ENCODE measurements around the gene MAB21L4. TPM values are rescaled to one million over a fixed set of nuclear protein-coding genes. Genes with fewer than 3 reads are reported as not detected.
"Not testable (repeated sequence)": the region's sequence is repeated elsewhere in the genome, so short reads cannot be mapped to it uniquely, and the experiment has no call there.

The MAB21L4 gene
- polyA plus RNA-seq, 1 donor from 2014 or later: not detected

DNA sequence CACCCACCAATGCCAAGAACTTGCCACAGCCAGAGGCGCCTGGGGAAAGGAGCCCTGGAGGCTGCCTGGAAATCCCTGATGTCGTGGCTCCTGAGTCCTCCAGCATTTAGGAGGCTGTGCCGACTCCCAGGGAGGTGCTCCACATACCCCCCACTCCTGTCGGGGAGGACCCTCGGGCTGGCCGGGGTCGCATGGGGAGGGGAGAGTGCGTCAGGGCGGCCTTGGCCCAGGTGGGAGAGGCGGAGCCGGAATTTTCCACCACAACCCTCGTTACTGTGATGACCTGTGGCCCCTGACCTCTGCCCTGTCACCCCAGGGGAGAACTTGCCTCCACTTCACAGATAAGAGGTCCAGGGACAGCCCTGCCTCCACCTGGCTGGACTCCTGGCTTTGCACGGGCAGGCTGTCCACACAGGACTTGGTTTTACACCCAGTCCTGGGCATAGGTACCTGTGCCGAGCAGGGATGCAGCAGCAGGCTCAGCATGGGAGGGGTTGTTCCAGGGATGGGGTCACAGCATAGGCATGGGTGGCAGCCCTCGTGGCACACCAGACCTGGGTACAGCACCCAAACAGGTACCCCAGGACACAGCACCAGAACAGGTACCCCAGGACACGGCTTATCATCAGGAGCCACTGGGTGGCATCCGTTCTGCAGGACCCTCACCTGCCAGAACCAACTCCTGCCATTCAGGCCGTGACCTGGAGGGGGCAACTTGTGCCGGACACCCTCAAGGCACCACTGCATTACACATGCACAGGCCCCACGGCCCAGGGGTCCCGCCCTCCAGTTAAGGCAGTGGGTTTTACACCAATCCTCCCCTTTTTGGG, 39.6 kb downstream of the MAB21L4 start:
- peaks cover 9% of the 10 kb centered on the region for H3K27me3 Mint-ChIP-seq
- H3K9me3 Mint-ChIP-seq: peaks cover 0 to 5% (median 1%) of the 10 kb centered on the region in 3 donors
- H3K4me1 Mint-ChIP-seq: peaks cover 0 to 2% (median 0%) of the 10 kb centered on the region in 3 donors
- no peaks in the 10 kb centered on the region for H3K36me3 Mint-ChIP-seq
- H3K27ac Mint-ChIP-seq: no peak overlapping the region
- no peak overlapping the region for H3K4me3 Mint-ChIP-seq

- H3K27ac Mint-ChIP-seq: no peak overlapping the region
- peaks cover 9% of the 10 kb centered on the region for H3K27me3 Mint-ChIP-seq
- no peak overlapping the region for H3K4me3 Mint-ChIP-seq
- H3K9me3 Mint-ChIP-seq: peaks cover 0 to 5% (median 1%) of the 10 kb centered on the region in 3 donors
- peaks cover 0 to 2% (median 0%) of the 10 kb centered on the region in 3 donors for H3K4me1 Mint-ChIP-seq
- H3K36me3 Mint-ChIP-seq: no peaks in the 10 kb centered on the region
Measured at GRCh38 chr2:240855670-240856069, 40.3 kb downstream of the MAB21L4 start.

DNA sequence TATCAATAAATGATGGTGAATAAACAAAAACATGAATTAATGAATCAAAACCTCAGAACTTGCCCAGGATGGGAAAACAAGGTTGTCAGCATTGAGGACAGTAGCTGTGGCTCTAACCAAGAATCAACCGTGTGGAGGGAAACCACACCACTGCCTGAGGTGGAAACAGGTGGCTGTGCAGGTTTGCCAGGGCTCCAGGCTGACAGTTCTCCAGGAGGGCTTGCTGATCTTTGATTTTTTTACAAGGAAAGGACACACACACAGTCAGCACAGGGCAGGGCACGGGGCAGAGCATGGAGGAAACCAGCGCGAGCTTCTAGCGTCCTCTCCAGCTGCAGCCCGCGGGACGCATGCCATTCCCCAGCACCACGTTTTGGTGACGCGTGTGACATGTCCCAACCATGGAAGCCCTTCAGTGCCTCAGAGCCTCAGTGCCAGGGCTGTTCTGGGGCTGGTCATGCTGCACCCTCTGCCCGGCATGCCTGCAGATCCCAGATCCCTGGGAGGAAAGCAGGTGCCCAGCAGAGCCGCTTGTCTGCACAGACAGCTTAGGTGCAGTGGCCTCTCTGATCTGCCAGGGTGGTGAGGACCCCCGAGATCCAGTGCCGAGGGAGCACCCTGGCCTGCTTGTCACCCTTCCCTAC, 43.2 kb downstream of the MAB21L4 start:
- no peaks in the 10 kb centered on the region for H3K36me3 Mint-ChIP-seq
- H3K9me3 Mint-ChIP-seq: peaks cover 0 to 5% (median 1%) of the 10 kb centered on the region in 3 donors
- no peak overlapping the region for H3K27ac Mint-ChIP-seq

GRCh38 chr2:240851078-240851991, 44.6 kb downstream of the MAB21L4 start:
- H3K36me3 Mint-ChIP-seq: no peaks in the 10 kb centered on the region
- H3K27me3 Mint-ChIP-seq: peaks cover 2% of the 10 kb centered on the region
- H3K27ac Mint-ChIP-seq: peak overlapping the region in 1 of 3 donors; percentile 16
- H3K4me3 Mint-ChIP-seq: no peak overlapping the region
- H3K4me1 Mint-ChIP-seq: peaks cover 0 to 2% (median 0%) of the 10 kb centered on the region in 3 donors
- H3K9me3 Mint-ChIP-seq: peaks cover 0 to 5% (median 1%) of the 10 kb centered on the region in 3 donors

More for the DNA sequence above, 43.2 kb downstream of the MAB21L4 start:
- peaks cover 0 to 2% (median 0%) of the 10 kb centered on the region in 3 donors for H3K4me1 Mint-ChIP-seq
- no peak overlapping the region for H3K4me3 Mint-ChIP-seq
- peaks cover 5% of the 10 kb centered on the region for H3K27me3 Mint-ChIP-seq

DNA sequence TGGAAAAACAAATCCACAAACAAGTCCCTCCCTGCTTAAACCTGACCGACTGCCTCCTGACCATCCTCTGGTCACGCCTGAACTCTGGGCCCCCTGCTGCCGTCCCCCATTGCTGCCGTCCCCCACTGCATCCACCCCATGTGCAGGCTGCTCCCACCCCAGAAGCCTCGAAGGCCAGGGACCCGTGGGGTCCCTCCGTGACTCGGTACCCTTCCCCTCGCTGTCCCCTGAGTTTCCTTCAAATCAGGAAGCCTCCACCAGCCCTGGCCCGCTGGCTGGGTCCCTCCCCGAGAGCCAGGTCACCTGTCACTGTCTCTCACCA, 45.2 kb downstream of the MAB21L4 start:
- Mint-ChIP-seq H3K27me3 (peaks cover 2% of the 10 kb centered on the region), H3K27ac (no peak overlapping the region), H3K9me3 (peaks cover 0 to 5% (median 1%) of the 10 kb centered on the region in 3 donors), H3K4me3 (no peak overlapping the region), H3K4me1 (peaks cover 0 to 2% (median 0%) of the 10 kb centered on the region in 3 donors), H3K36me3 (no peaks in the 10 kb centered on the region)

- peaks cover 0 to 5% (median 3%) of the 10 kb centered on the region in 3 donors for H3K9me3 Mint-ChIP-seq
- H3K4me1 Mint-ChIP-seq: peaks cover 0 to 2% (median 0%) of the 10 kb centered on the region in 3 donors
- H3K27me3 Mint-ChIP-seq: peaks cover 2% of the 10 kb centered on the region
- H3K4me3 Mint-ChIP-seq: no peak overlapping the region
- H3K27ac Mint-ChIP-seq: no peak overlapping the region
- peaks cover 2% of the 10 kb centered on the region for H3K36me3 Mint-ChIP-seq
Measured at GRCh38 chr2:240850026-240850425, 45.9 kb downstream of the MAB21L4 start.

GRCh38 chr2:240848900-240849680, 46.9 kb downstream of the MAB21L4 start:
- peaks cover 6% of the 10 kb centered on the region for H3K36me3 Mint-ChIP-seq
- H3K4me3 Mint-ChIP-seq: no peak overlapping the region
- peaks cover 0 to under 1% (median 0%) of the 10 kb centered on the region in 3 donors for H3K4me1 Mint-ChIP-seq
- peaks cover 2% of the 10 kb centered on the region for H3K27me3 Mint-ChIP-seq
- peaks cover 0 to 3% (median 0%) of the 10 kb centered on the region in 3 donors for H3K9me3 Mint-ChIP-seq
- H3K27ac Mint-ChIP-seq: no peak overlapping the region

GRCh38 chr2:240847817-240848216, 48.1 kb downstream of the MAB21L4 start:
- peaks cover 2% of the 10 kb centered on the region for H3K27me3 Mint-ChIP-seq
- H3K27ac Mint-ChIP-seq: no peak overlapping the region
- no peak overlapping the region for H3K4me3 Mint-ChIP-seq
- peaks cover 6% of the 10 kb centered on the region for H3K36me3 Mint-ChIP-seq
- H3K9me3 Mint-ChIP-seq: peaks cover 0 to 3% (median 0%) of the 10 kb centered on the region in 3 donors
- H3K4me1 Mint-ChIP-seq: no peaks in the 10 kb centered on the region

DNA sequence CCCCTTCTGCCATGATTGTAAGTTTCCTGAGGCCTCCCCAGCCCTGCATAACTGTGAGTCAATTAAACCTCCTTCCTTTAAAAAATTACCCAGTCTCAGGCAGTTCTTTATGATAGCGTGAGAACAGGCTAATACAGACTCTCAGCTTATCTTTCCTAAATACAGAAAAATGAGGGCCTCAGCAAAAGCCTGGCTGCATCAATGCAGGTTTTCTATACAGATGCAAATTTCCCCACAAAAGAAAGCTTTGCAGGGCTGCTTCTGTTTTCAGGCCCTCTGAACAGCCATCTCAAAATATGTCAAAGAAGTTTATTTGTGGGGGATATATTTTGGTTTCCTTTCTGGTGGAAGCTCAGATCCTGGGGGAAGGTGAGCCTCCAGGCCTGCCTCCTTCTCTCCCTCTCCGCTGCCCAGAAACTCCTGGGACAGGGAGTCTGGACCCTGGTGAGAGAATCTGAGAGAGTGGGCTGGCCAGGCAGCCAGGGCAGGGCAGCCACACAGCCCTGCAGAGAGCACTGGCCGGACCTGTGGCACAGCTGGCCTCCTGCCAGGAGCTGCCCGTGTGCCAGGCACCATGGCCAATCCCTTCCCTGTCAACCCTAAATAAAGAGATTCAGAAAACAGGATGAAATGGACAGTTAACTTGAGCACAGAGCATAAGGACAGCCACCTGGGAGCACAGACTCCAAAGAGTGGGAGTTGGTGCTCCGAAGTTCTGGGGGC, 48.9 kb downstream of the MAB21L4 start:
- Mint-ChIP-seq H3K9me3 (peaks cover 0 to 3% (median 2%) of the 10 kb centered on the region in 3 donors), H3K36me3 (peaks cover 6% of the 10 kb centered on the region), H3K4me1 (no peaks in the 10 kb centered on the region), H3K4me3 (no peak overlapping the region), H3K27me3 (peaks cover 2% of the 10 kb centered on the region), H3K27ac (peak overlapping the region in 1 of 3 donors; percentile 74)

- H3K4me1 Mint-ChIP-seq, H3K27me3 Mint-ChIP-seq, H3K27ac Mint-ChIP-seq, H3K9me3 Mint-ChIP-seq, H3K36me3 Mint-ChIP-seq, H3K4me3 Mint-ChIP-seq: not testable (repeated sequence)
Measured at GRCh38 chr2:240846309-240846708, 49.6 kb downstream of the MAB21L4 start.

DNA sequence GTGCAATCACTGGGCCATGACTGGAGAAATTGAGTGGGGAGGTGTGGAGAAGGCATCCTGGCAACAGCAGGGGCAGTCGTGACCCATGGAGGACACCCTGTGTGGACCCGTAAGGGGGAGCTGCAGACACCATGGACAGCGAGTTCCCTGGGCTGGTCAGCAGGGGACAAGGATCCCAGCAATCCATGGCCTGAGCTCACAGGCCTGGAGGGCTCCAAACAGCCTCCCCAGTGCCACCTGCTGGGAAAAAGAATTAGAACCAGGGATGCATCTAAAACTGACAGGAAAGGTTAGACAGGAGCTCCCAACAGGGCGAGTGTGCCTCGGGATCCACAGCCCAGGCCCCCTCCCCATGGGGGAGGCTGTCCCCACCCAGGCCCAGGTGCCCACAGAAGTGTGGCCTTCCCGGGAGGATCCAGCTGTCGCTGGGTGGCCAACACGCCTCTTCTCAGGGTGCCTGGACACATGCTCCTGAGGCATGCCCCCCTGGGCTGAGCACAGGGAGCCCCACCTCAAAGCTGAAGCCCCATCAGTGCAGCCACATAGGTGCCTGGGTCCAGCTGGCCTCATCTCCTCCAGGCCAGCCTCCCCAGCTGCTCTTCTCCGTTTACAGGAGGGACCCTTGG, 55.4 kb downstream of the MAB21L4 start:
- H3K36me3 Mint-ChIP-seq: peaks cover 6% of the 10 kb centered on the region
- H3K4me1 Mint-ChIP-seq: no peaks in the 10 kb centered on the region
- H3K27me3 Mint-ChIP-seq: peaks cover 10% of the 10 kb centered on the region
- H3K9me3 Mint-ChIP-seq: peaks cover 0 to 3% (median 2%) of the 10 kb centered on the region in 3 donors
- H3K4me3 Mint-ChIP-seq: no peak overlapping the region
- H3K27ac Mint-ChIP-seq: no peak overlapping the region

DNA sequence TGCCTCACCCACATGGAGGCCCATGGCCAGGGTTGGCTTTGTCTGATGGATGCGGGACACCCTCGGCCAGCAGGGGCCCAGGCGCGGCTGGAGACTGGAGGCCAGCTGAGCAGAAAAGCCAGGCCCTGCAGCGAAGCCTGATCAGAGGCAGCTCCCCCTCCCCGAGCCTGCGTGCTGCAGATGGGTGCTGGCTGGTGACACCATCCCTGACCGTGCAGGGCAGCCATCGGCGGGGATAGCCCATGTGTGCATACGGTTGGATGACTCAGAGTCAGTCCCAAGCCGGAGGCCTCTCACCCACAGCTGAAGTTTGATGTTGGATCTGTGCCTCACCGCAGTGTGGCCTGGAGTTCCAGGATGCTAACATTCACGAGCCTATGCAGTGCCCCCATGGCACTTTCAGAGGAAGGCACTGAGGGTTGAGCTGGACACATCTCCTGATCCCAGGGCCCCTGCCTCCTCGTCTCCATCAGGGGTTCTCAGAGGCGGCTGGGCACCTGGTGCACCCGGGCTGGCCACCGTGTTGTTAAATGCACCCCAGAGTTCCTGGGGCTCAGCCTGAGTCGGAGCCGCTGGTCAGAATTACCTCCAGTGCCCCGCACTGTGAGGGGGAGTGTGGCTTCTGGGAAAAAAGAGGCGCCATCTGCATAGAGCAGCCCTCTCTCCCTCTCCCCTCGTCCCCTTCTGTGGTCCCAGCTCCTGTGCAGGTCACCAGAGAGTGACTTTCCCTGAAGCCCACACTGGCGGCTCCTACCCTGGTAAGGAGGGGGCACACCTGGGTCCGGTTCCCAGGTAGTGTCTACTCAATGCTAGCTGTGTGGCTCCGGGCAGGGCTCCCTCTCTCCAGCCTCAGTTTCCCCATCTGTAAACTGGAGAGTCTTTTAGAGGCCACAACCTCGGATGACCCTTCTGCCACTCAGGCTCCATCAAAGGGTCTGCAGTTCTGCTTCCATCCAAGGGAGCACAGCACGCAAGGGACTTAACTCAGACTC, 56.5 kb downstream of the MAB21L4 start:
- Mint-ChIP-seq H3K27me3 (peaks cover 10% of the 10 kb centered on the region), H3K36me3 (peaks cover 1% of the 10 kb centered on the region), H3K4me3 (no peak overlapping the region), H3K9me3 (peaks cover 0 to 2% (median 0%) of the 10 kb centered on the region in 3 donors), H3K27ac (no peak overlapping the region), H3K4me1 (peaks cover 0 to 2% (median 0%) of the 10 kb centered on the region in 3 donors)
